ENCODE results near the gene C5orf15. TPM values are rescaled to one million over a fixed set of nuclear protein-coding genes. Genes with fewer than 3 reads are reported as not detected.
"Not testable (repeated sequence)": the region's sequence is repeated elsewhere in the genome, so short reads cannot be mapped to it uniquely, and the experiment has no call there.

Gene C5orf15
- total and polyA plus RNA-seq, 9 of the 15 experiments (the other 6 are each of a cell fraction or from before 2014, with no cell fraction given): 23.3 to 50.7 (median 35.5) TPM

GRCh38 chr5:133938039-133938821 lies 30.2 kb downstream of the C5orf15 start (continued):
- TF ChIP-seq HNRNPLL (IDR thresholded peaks at IDR 0.05; ENCODE audit: low read depth, low read length, poor library complexity, severe bottlenecking): no peak
- TF ChIP-seq ZFPM2 (CRISPR knock-in tag; IDR thresholded peaks at IDR 0.05): no peak
- no peak for TF ChIP-seq NELFE (IDR thresholded peaks at IDR 0.05; ENCODE audit: insufficient read depth, insufficient read length)
- no peak for TF ChIP-seq E2F4 (CRISPR knock-in tag; IDR thresholded peaks at IDR 0.05; ENCODE audit: low read depth)

GRCh38 chr5:133937628-133938027 lies 30.8 kb downstream of the C5orf15 start:
- in situ Hi-C loops (cut with MboI); H3K4me3 ChIP-seq; H3K9me1 ChIP-seq (ENCODE audit: control insufficient read depth, insufficient read depth, low read length); H3K79me2 ChIP-seq (ENCODE audit: control insufficient read depth, insufficient read depth, low read length); H4K20me1 ChIP-seq (replicated peaks; ENCODE audit: control insufficient read depth, insufficient read depth, low read length); DNase-seq (ENCODE audit: extremely low read depth in 1 of 4, low spot score in 3 of 4); H3K9me3 ChIP-seq (replicated peaks; ENCODE audit: control insufficient read depth, insufficient read depth, low read depth, low read length); H3K27me3 ChIP-seq (ENCODE audit: control insufficient read depth in 2 of 2, insufficient read depth in 2 of 2, low read length in 2 of 2); H3K36me3 ChIP-seq (ENCODE audit: control insufficient read depth, insufficient read depth, low read length); intact Hi-C loops (cut with micrococcal nuclease); FAIRE-seq; CTCF ChIA-PET (ENCODE audit: low intra/inter-chr PET ratio); TF ChIP-seq ID3 (CRISPR knock-in tag; IDR thresholded peaks at IDR 0.05): not testable (repeated sequence)
- H2AFZ ChIP-seq (ENCODE audit: low read depth, low read length): peak overlapping the region; percentile 49
- peak overlapping the region in 1 of 2 experiments; percentile 55; a peak in 2 of 4 replicates for H3K9ac ChIP-seq (ENCODE audit: insufficient read depth in 1 of 2, low read depth in 2 of 2, low read length in 2 of 2)
- POLR2A ChIA-PET: interaction anchor here (0.6 to 3.0 kb wide), 2 partner anchors 25 to 101 kb away, joined by 3 to 13 read pairs; no protein-coding TSS in a partner anchor
- TSS peak; percentile 48 for BruUV-seq (replicated peaks)
- WGBS (ENCODE audit: insufficient coverage, low coverage, missing lambda C conversion rate): 23% methylated on average over 3 of the region's 3 CpGs
- H3K4me1 ChIP-seq (replicated peaks in 1 of 2; ENCODE audit: control insufficient read depth in 2 of 2, insufficient read depth in 2 of 2, low read length in 2 of 2): peaks cover 43 to 79% of the 10 kb centered on the region in 2 experiments
- H3K27ac ChIP-seq (ENCODE audit: extremely low read depth, low read depth, low read length): peak overlapping the region; percentile 68
- peak overlapping the region; percentile 46; the same call in 1 of the 2 replicates for H3K4me2 ChIP-seq (ENCODE audit: insufficient read depth, low read length)
- ATAC-seq: peak; percentile 9; the same call in 2 of the 3 replicates
- 0 out of 2 replicates have a peak, but pooled peaks have one; percentile 4 for TF ChIP-seq PKNOX1 (IDR thresholded peaks at IDR 0.05)
- 0 out of 4 replicates have a peak, but pooled peaks of 1 of the 2 experiments have one; percentile 16 for TF ChIP-seq ARNT (IDR thresholded peaks at IDR 0.05)
- 0 out of 2 replicates have a peak, but pooled peaks have one; percentile 16 for TF ChIP-seq GTF2A2 (tag; IDR thresholded peaks at IDR 0.05)
- peak; percentile 32; the same call in 1 of the 2 replicates for TF ChIP-seq GATA2 (CRISPR knock-in tag; IDR thresholded peaks at IDR 0.05)
- TF ChIP-seq TFAP4 (CRISPR knock-in tag; IDR thresholded peaks at IDR 0.05; ENCODE audit: borderline replicate concordance): peak; percentile 26; the same call in 1 of the 2 replicates
- TF ChIP-seq ID3 (tag; IDR thresholded peaks at IDR 0.05): peak; percentile 17; the same call in 1 of the 2 replicates
- TF ChIP-seq BCOR (IDR thresholded peaks at IDR 0.05): peak; percentile 54
- TF ChIP-seq RCOR1 (IDR thresholded peaks at IDR 0.05; ENCODE audit: borderline replicate concordance in 1 of 2, low read depth in 2 of 2, low read length in 2 of 2): peak in 1 of 2 experiments; percentile 19; a peak in 1 of 4 replicates

Measured in K562 (cell line).